ENCODE data around the gene NSFL1C. TPM values are rescaled to one million over a fixed set of nuclear protein-coding genes. Genes with fewer than 3 reads are reported as not detected.

The NSFL1C gene
- total and polyA plus RNA-seq, 2 of the 4 experiments (the other 2 are of a cell fraction), result 33.0 to 40.3 TPM

DNA sequence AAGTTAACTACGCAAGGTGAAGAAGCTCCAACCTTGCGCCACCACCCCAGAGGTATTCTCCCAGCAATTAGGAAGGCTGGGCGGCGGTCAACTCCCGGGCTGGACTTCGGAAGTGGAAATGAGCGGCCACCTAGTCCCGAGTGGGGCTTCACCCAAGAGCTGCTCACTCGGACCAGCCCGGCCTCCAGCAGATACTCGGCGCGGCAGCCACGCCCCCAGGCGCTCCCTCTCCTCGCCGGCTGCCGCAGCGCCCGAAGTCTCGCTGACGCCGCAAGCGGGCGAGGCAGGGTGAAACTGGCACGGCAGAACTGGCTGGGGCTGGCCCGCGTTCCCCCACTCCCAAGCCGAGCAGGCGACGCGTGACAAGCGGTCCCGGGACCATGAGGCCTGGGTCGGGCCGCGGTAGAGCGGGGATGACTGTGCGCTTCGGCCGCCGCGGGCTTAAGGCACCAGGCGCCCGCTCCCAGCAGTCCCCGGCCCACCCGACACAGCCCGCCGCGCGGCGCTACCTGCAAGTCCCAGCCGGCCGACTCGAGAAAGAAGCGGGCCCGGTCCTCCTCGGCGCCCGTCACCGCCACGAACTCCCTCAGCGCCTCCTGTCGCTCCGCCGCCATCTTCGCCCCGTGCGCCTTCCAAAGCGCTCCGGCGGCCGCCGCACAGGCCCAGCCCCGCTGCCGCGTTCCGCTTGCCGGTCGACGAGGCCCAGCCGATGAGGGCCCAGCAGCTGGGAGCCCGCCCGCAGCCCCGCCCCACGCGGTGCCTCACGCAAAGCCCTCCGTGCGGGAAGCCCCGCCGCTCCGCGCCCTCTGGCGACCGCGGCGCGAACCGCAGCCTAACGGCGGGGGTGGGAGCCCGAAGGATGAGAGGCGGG lies at the start of gene NSFL1C (continued):
- TF ChIP-seq, protein P1, sequence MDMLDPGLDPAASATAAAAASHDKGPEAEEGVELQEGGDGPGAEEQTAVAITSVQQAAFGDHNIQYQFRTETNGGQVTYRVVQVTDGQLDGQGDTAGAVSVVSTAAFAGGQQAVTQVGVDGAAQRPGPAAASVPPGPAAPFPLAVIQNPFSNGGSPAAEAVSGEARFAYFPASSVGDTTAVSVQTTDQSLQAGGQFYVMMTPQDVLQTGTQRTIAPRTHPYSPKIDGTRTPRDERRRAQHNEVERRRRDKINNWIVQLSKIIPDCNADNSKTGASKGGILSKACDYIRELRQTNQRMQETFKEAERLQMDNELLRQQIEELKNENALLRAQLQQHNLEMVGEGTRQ (IDR thresholded peaks at IDR 0.05; ENCODE audit: low read depth, low read length), result no peak
- TF ChIP-seq RAD21 (IDR thresholded peaks at IDR 0.05; ENCODE audit: low read length), result peak; percentile 45

DNA sequence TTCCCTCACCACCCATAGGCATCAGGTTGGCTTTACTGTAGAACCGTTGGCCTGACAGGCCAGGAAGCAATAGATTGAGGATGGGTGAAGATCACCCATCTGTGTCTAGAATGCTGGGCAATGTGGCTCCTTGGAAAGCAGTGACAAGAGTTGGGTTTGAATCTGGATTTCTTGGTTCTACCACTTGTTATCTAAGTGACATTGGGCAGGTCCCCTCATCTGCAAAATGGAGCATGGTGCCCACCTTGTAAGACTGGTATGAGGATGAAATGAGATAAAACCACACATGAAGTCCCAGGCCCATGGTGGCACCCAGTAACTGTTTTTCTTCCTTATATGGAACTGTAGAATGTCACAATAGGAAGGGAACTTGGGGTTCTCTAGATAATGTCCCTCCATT lies 47.2 kb upstream of the NSFL1C start:
- POLR2A ChIA-PET (ENCODE audit: unreplicated experiment), result no interaction called here
- Histone ChIP-seq H3K79me1 (ENCODE audit: low read depth in 1 of 2, low read length in 2 of 2) (no peaks in the 10 kb centered on the region), H4K5ac (ENCODE audit: low read depth, low read length) (no peak overlapping the region), H2AFZ (replicated peaks; ENCODE audit: low read length, poor library complexity) (no peak overlapping the region), H3K4ac (ENCODE audit: low read depth, low read length) (no peak overlapping the region), H3K9ac (ENCODE audit: low read depth, low read length) (no peak overlapping the region), H3K36me3 (ENCODE audit: control insufficient read depth, insufficient read depth, low read length) (no peaks in the 10 kb centered on the region), H2AK9ac (replicated peaks; ENCODE audit: low read depth, low read length, poor library complexity) (no peak overlapping the region), H4K91ac (ENCODE audit: insufficient read depth, low read depth, low read length) (no peak overlapping the region), H3K4me2 (ENCODE audit: low read depth, low read length) (no peak overlapping the region), H3K27me3 (ENCODE audit: control insufficient read depth, insufficient read depth, low read length) (peaks cover 10% of the 10 kb centered on the region), H3K56ac (ENCODE audit: extremely low read depth, insufficient read depth, low read length) (no peak overlapping the region), H3K27ac (ENCODE audit: insufficient read depth, low read length) (no peak overlapping the region), H3K4me1 (ENCODE audit: control insufficient read depth, insufficient read depth, low read length) (no peaks in the 10 kb centered on the region), H3K9me1 (ENCODE audit: insufficient read depth, low read length) (no peaks in the 10 kb centered on the region), H2BK20ac (ENCODE audit: low read depth, low read length) (no peak overlapping the region), H4K20me1 (ENCODE audit: insufficient read depth, low read length) (no peaks in the 10 kb centered on the region), H2BK120ac (ENCODE audit: low read depth, low read length) (no peak overlapping the region), H3K23ac (ENCODE audit: low read depth, low read length) (no peak overlapping the region), H2BK5ac (ENCODE audit: low read depth, low read length, poor library complexity, severe bottlenecking) (no peak overlapping the region), H3K18ac (ENCODE audit: low read depth, low read length) (no peak overlapping the region), H3K4me3 (ENCODE audit: insufficient read depth, low read depth, low read length) (no peak overlapping the region), H2AK5ac (ENCODE audit: low read depth, low read length) (no peak overlapping the region), H2BK15ac (ENCODE audit: low read depth, low read length) (no peak overlapping the region), H3K9me3 (ENCODE audit: control insufficient read depth, insufficient read depth, low read length) (no peaks in the 10 kb centered on the region), H4K8ac (ENCODE audit: low read depth in 2 of 2, low read length in 2 of 2) (no peak overlapping the region), H3K14ac (replicated peaks; ENCODE audit: low read depth, low read length) (no peak overlapping the region)
- CTCF ChIA-PET, result interaction anchor here (0.6 kb wide), 1 partner anchor 10 kb away, joined by 3 read pairs; no protein-coding TSS in a partner anchor
- WGBS, 2 experiments (ENCODE audit: extremely low coverage in 2 of 2, insufficient read length in 1 of 2), result no CpG with 5 or more reads among the region's 1 CpG
- dilution Hi-C loops (cut with HindIII; ENCODE audit: low sequenced_read_pairs, unreplicated experiment) (no loop called here), in situ Hi-C loops (cut with MboI; ENCODE audit: low sequenced_read_pairs) (no loop called here), intact Hi-C loops (cut with micrococcal nuclease) (no loop called here)
- no peak for TF ChIP-seq NFE2L2 (IDR thresholded peaks at IDR 0.05; ENCODE audit: low read depth, low read length)
- TF ChIP-seq, protein P1 (IDR thresholded peaks at IDR 0.05; ENCODE audit: low read depth, low read length), result no peak
- TF ChIP-seq BHLHE40 (IDR thresholded peaks at IDR 0.05; ENCODE audit: low read depth, low read length), result no peak
- no peak for TF ChIP-seq RAD21 (IDR thresholded peaks at IDR 0.05; ENCODE audit: low read length)
- no peak for TF ChIP-seq RCOR1 (IDR thresholded peaks at IDR 0.05; ENCODE audit: insufficient replicate concordance, low read length)
- TF ChIP-seq, protein P2, sequence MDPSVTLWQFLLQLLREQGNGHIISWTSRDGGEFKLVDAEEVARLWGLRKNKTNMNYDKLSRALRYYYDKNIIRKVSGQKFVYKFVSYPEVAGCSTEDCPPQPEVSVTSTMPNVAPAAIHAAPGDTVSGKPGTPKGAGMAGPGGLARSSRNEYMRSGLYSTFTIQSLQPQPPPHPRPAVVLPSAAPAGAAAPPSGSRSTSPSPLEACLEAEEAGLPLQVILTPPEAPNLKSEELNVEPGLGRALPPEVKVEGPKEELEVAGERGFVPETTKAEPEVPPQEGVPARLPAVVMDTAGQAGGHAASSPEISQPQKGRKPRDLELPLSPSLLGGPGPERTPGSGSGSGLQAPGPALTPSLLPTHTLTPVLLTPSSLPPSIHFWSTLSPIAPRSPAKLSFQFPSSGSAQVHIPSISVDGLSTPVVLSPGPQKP (IDR thresholded peaks at IDR 0.05; ENCODE audit: borderline replicate concordance, low read depth, low read length), result no peak
- no peak for TF ChIP-seq RFX5 (IDR thresholded peaks at IDR 0.05; ENCODE audit: low read depth, low read length)
- no TSS peak for BruUV-seq (replicated peaks)
- ATAC-seq (ENCODE audit: low read depth) (no peak), DNase-seq (no peak)
